Nucleus accumbens (tissue), 56 donors: ENCODE data around the gene FAM163A.
"Not testable (repeated sequence)": the region's sequence is repeated elsewhere in the genome, so short reads cannot be mapped to it uniquely, and the experiment has no call there.

Experiments used
- DNase-seq, 56 donors: peaks; one replicate each; lab custom pipeline; 2025; lab: John Stamatoyannopoulos, UW

FAM163A gene

DNA sequence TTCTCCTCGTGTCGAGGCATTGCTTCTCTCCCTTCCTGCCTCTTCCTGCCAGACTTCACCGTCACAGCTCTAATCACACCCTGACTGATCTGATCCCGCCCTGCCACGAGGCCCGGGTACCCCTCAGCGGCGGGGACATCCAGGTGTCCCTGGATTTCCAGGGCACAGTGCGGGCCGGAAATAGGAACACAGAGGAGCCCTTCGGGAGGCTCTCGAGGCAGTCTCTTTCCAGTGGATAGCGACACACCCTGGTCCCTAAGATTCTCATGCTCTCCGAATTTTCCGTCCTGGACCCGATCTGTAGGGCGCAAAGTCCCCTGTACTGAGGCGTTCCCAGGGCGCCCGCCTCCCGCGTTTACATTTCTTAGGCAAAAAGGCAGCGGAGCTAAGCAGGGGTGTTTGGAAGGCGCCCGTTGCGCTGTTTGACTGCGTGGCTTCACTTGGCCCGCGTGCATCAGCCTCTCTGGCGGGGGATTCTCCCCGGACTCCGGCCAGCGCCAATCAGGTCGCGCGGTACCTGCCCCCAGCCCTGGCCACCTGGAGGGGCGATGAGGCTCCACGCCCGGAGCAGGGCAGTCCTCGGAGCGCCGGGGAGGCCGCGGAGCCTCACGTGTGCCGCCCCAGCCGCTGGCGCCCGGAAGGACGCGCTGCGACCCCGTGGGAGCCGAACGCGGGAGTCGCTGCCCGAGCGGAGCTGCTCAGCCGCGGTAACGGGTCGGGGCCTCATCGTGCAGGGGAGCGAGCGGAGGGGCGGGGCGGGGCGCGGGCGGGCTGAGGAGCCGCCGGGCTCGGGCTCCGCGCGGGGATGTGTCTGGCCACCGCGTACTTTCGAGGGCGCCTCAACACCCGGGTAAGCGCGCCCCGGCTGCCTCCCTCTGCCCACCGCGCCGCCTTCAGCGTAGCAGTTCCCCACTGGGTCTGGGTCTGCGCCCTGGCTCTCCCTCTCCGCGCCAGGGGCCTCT, at the start of gene FAM163A:
Gene FAM163A, plus strand, starts transcription at position 575 of the 962 bp plus-strand sequence. CDS start 69,807 bp downstream, outside the sequence.
- peak in 1 of 56 donors; percentile 23 for DNase-seq

- not testable (repeated sequence) for DNase-seq
These were observed 48.6 kb upstream of the FAM163A start for GRCh38 chr1:179694530-179694929.

- DNase-seq: no peak
These were observed 40.0 kb upstream of the FAM163A start for GRCh38 chr1:179702946-179703539.

- DNase-seq: peak in 31 of 56 donors; percentile 1 to 65 (median 17)
These were observed 36.7 kb upstream of the FAM163A start for GRCh38 chr1:179706339-179706941.

DNA sequence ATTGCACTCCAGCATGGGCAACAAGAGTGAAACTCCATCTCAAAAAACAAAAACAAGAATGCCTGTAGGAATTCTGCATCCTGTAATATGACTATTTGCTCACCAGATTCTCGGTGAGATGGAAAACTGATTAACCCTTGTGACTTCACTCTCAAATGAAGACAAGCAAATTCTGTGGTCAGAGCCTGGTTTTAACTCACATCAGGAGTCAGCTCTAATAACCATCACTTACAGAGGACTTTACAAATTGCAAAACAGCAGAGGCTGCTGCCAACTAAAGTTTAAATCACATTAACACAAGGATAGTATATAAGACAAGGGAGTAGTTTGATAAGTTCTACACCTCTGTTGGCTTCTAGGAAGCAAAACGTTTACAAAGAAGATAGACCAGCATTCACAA, 35.7 kb upstream of the FAM163A start:
- no peak for DNase-seq

DNA sequence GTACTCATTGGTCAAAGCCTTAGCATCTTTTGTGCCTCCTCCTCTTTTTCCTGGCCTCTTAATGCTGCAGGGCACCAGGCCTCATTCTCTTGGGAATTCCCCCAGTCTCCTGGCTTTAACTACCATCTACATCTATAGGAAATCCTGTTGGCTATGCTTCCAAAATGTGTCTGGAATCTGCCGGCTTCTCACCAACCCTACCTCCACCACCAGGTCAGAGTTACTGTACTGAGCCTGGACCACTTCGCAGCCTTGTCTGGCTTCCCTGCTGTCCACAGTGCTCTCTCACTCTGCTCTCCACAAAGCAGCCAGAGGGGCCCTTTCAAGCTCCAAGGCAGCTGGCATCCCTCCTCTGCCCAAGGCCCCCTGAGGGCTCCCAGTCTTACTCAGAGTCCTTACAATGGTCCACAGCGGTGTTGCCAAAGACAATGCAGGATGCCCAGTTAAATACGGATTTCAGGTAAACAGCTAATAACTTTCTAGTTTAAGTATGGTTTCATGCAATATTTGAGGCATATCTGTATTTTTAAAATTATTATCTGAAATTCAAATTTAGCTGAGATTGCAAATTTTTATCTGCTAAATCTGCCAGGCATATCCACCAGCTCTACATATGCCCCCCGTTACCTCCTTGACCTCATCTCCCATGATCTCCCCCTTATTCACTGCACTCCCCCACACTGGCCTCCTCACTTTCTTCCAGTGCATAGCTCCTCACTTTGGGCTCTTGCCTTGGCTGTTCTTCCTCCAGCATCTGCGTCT, 34.5 kb upstream of the FAM163A start:
- no peak for DNase-seq

DNA sequence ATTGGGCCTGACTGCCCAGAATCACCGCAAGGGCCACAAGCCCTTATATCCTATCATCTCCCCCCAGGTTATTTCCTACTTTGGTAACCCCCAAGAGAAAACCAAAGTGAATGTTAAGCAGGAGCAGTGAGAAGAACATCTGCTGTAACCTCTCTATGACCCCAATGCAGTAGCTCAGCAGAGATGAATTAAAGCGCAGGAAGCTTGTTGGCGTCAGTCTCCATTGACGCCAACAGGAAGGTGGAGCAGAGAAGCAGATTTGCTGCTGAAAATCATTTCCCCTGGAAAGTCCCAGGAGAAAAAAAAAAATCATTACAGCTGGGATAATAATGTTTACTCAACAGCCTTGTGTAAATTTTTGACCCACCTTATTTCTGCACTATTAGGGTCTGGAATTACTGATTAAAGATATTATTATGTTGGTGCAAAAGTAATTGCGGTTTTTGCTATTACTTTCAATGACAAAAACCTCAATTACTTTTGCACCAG, 33.2 kb upstream of the FAM163A start:
- peak in 10 of 56 donors; percentile 0 to 33 (median 5) for DNase-seq

DNA sequence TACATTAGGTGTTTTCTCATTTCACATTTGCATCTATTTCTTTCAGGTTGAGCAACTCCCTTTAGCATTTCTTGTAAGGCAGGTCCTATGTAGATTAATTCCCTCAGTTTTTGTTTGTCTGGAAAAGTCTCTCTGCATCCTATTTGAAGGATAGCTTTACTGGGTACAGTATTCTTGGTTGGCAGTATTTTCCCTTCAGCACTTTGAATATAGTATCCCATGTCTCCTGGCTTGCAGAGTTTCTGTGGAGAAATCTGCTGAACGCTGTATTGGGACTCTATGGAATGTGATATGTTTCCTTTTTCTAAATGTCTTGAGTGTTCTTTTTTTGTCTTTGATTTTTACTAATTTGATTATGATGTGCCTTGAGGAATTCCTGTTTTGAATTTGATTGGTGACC, 28.9 kb upstream of the FAM163A start:
- DNase-seq: no peak

- no peak for DNase-seq
These were observed 28.5 kb upstream of the FAM163A start for GRCh38 chr1:179714623-179715022.

DNA sequence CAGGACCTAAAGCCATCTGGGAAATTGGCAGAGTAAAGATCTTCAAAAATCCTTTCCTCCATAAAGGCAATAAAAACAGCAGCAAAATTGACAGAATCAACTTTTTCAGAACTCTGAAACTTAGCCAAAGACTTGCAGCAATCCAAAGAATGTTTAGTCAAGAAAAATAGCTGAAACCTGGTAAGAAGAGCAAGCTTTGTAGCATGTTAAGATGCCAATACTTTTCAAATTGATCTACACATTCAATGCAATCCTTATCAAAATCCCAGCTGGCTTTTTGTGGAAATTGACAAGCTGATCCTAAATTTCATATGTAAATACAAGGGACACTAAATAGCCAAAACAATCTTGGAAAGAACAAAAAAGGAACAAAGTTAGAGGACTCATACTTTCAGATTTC, 23.8 kb upstream of the FAM163A start:
- no peak for DNase-seq

DNA sequence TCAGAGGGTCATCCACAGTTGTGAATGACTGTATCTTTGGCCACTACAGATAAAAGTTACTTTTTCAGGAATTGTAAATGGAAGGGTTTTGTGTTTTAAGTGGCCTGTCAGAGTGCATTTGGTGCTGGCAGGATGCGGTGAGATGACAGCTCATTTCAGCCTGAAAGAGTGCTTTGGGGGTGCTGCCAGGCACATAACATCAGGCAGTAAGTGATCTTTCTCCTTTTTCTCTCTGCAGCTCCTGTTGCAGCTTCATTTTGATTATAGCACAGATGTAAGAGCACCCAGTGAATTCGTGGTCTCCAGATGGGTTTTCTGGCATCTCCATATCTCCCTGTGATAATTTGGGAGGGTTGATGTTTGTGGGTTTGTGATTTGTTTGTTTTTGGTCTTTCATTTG, 14.8 kb upstream of the FAM163A start:
- DNase-seq: no peak

- DNase-seq: no peak
These were observed 13.2 kb upstream of the FAM163A start for GRCh38 chr1:179729881-179730280.

- DNase-seq: no peak
These were observed 11.4 kb upstream of the FAM163A start for GRCh38 chr1:179731643-179732042.

GRCh38 chr1:179742291-179742690, 800 bp upstream of the FAM163A start:
- no peak for DNase-seq

DNA sequence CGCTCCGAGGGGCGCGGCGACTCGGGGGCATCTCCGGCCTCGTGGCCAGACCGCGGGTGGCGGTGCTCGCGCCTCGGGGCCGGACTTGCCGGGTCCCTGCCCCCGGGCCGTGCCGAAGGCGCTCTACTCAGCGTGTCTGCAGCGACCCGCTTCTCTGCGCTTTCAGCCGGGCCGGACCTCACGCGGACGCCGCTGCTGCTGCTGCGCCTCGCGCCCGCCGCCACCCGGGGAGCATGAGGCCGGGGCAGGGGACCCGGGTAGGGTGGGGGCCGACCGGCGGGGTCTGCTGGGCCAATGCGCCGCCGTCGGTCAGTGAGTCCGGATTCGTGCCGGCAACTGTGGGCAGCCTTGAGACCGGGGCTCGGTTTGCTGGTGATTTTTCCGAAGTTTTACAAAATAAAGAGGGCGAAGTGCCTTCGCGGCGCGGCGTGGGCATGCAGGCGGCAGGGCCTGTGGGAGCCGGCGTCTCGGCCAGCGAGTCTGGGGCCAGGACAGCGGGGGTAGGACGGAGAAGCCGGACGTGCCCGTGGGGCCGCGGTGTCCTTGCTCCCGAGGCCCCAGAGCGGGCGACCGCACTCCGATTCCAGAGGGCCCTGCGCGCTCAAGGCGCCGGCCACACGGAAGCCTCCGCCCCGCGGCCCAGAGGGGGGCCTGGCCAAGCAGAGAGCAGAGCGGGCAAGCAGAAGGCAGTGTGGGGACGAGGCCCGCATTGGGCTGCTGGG, 749 bp downstream of the FAM163A start:
- no peak for DNase-seq

GRCh38 chr1:179744401-179745130, 1.5 kb downstream of the FAM163A start:
- no peak for DNase-seq

- no peak for DNase-seq
These were observed 2.1 kb downstream of the FAM163A start for GRCh38 chr1:179745131-179745611.

- no peak for DNase-seq
These were observed 2.7 kb downstream of the FAM163A start for GRCh38 chr1:179745743-179746142.

- DNase-seq: no peak
These were observed 4.5 kb downstream of the FAM163A start for GRCh38 chr1:179747611-179748010.
